H1 (cell line): ENCODE data around the gene BCHE. TPM values are rescaled to one million over a fixed set of nuclear protein-coding genes. Genes with fewer than 3 reads are reported as not detected.

Experiments used
- CTCF ChIA-PET: fragments of 300-600 bp; sonication (Branson Sonifier 250); formaldehyde crosslinking; loops from one replicate; lab custom pipeline; 2021; ENCODE audit not compliant: partially characterized antibody; lab: Charles Lee
- POLR2A ChIA-PET: fragments of 300-600 bp; sonication (Branson Sonifier 250); formaldehyde crosslinking; loops from one replicate; lab custom pipeline; 2021; ENCODE audit warnings: inconsistent platforms; ENCODE audit not compliant: partially characterized antibody; lab: Charles Lee
- DNase-seq, 2 experiments: peaks; one replicate each; pipeline versions ENCODE4 v3.0.0 to v3.0.0-alpha.2; 2010 to 2022; ENCODE audit warnings: low spot score in 2 of 2, low read depth in 1 of 2, mixed read lengths in 1 of 2
- FAIRE-seq: peaks from 2 replicates; lab custom pipeline; 2011; peaks lifted over from hg19 to GRCh38; lab: Jason Lieb, UNC
- H2AFZ ChIP-seq: 2 replicates; pipeline ENCODE4 v1.8.1; 2012; ENCODE audit warnings: low read length, inconsistent platforms
- H2AK5ac ChIP-seq: 2 replicates; pipeline ENCODE4 v1.6.1; 2013; ENCODE audit warnings: low read depth, low read length
- H2BK120ac ChIP-seq: replicated peaks from 2 replicates; pipeline ENCODE3; 2013; ENCODE audit warnings: low read depth, low read length, inconsistent platforms
- H2BK12ac ChIP-seq: 2 replicates; pipeline ENCODE4 v1.6.1; 2013; ENCODE audit warnings: low read depth, low read length
- H2BK15ac ChIP-seq: 2 replicates; pipeline ENCODE4 v1.6.1; 2013; ENCODE audit warnings: low read length
- H2BK20ac ChIP-seq: 2 replicates; pipeline ENCODE4 v1.6.1; 2013; ENCODE audit warnings: low read length
- H2BK5ac ChIP-seq: 2 replicates; pipeline ENCODE4 v1.6.1; 2013; ENCODE audit warnings: low read depth, low read length
- H3K14ac ChIP-seq: 2 replicates; pipeline ENCODE4 v1.6.1; 2013; ENCODE audit warnings: inconsistent platforms; ENCODE audit not compliant: insufficient read length
- H3K18ac ChIP-seq: 2 replicates; pipeline ENCODE4 v1.6.1; 2013; ENCODE audit warnings: low read length; ENCODE audit errors: extremely low read depth
- H3K23ac ChIP-seq: 2 replicates; pipeline ENCODE4 v1.6.1; 2013; ENCODE audit warnings: inconsistent platforms; ENCODE audit not compliant: insufficient read length
- H3K23me2 ChIP-seq: 2 replicates; pipeline ENCODE4 v1.6.1; 2013; ENCODE audit warnings: low read depth, low read length
- H3K27ac ChIP-seq: 2 replicates; pipeline ENCODE4 v1.6.1; 2011; ENCODE audit warnings: low read depth, low read length, inconsistent platforms
- H3K27me3 ChIP-seq, 4 experiments: replicated peaks in 1 of 4; 1 replicate in 1 of 4; 2 replicates in 3 of 4; pipeline versions ENCODE4 v1.6.1 to v1.8.1; 2011 to 2013; ENCODE audit warnings: low read length in 3 of 4, mild to moderate bottlenecking in 3 of 4, inconsistent platforms in 2 of 4, mixed read lengths in 2 of 4, moderate library complexity in 1 of 4; ENCODE audit not compliant: control insufficient read depth in 3 of 4, insufficient read depth in 3 of 4; ENCODE audit errors: extremely low read depth in 1 of 4
- H3K36me3 ChIP-seq, 4 experiments: 2 replicates each; pipeline versions ENCODE4 v1.6.1 to v1.8.1; 2011 to 2013; ENCODE audit warnings: mild to moderate bottlenecking in 4 of 4, low read length in 3 of 4, moderate library complexity in 2 of 4, control low read depth in 1 of 4, inconsistent platforms in 1 of 4; ENCODE audit not compliant: insufficient read depth in 4 of 4, control insufficient read depth in 2 of 4
- H3K4ac ChIP-seq: replicated peaks from 2 replicates; pipeline ENCODE3; 2013; ENCODE audit warnings: low read length, low read depth, mixed read lengths, inconsistent platforms; ENCODE audit not compliant: insufficient read length
- H3K4me1 ChIP-seq, 4 experiments: replicated peaks in 1 of 4; 1 replicate in 1 of 4; 2 replicates in 3 of 4; pipeline versions ENCODE4 v1.6.1 to v1.8.1; 2011 to 2013; ENCODE audit warnings: low read length in 3 of 4, inconsistent platforms in 2 of 4, mixed read lengths in 1 of 4; ENCODE audit not compliant: insufficient read depth in 4 of 4, control insufficient read depth in 3 of 4
- H3K4me2 ChIP-seq, 2 experiments: 2 replicates each; pipeline versions ENCODE4 v1.6.1 to v1.8.1; 2011 to 2013; ENCODE audit warnings: low read depth in 2 of 2, low read length in 2 of 2, control low read depth in 1 of 2, inconsistent platforms in 1 of 2, mild to moderate bottlenecking in 1 of 2; ENCODE audit not compliant: insufficient read depth in 1 of 2
- H3K4me3 ChIP-seq, 4 experiments: fragments of 200-600, 300-600 bp in 1 of 4; sonication (generic), shearing (Covaris generic), sonication (Bioruptor Twin) in 1 of 4; 2 replicates each; pipeline versions ENCODE4 v1.5.1 to v1.8.1; 2011 to 2016; ENCODE audit warnings: low read length in 4 of 4, low read depth in 3 of 4, control low read depth in 2 of 4, inconsistent platforms in 2 of 4, mild to moderate bottlenecking in 2 of 4, mixed read lengths in 1 of 4, moderate library complexity in 1 of 4; ENCODE audit not compliant: insufficient read depth in 2 of 4; ENCODE audit errors: extremely low read depth in 1 of 4
- H3K56ac ChIP-seq: replicated peaks from 2 replicates; pipeline ENCODE3; 2013; ENCODE audit warnings: low read depth, mild to moderate bottlenecking, mixed read lengths, low read length, inconsistent platforms; ENCODE audit not compliant: insufficient read length
- H3K79me1 ChIP-seq: 2 replicates; pipeline ENCODE4 v1.6.1; 2013; ENCODE audit warnings: low read depth, low read length, control low read depth
- H3K79me2 ChIP-seq, 2 experiments: 2 replicates each; pipeline versions ENCODE4 v1.6.1 to v1.8.1; 2012 to 2013; ENCODE audit warnings: low read length in 2 of 2, mild to moderate bottlenecking in 2 of 2, inconsistent platforms in 1 of 2; ENCODE audit not compliant: insufficient read depth in 2 of 2, control insufficient read depth in 1 of 2
- H3K9ac ChIP-seq, 4 experiments: replicated peaks in 1 of 4; 1 replicate in 1 of 4; 2 replicates in 3 of 4; pipeline versions ENCODE4 v1.6.1 to v1.8.1; 2011 to 2013; ENCODE audit warnings: low read depth in 3 of 4, low read length in 3 of 4, control low read depth in 2 of 4, mild to moderate bottlenecking in 2 of 4, moderate library complexity in 2 of 4, inconsistent platforms in 1 of 4; ENCODE audit errors: extremely low read depth in 1 of 4
- H3K9me3 ChIP-seq, 2 experiments: 2 replicates each; pipeline versions ENCODE4 v1.6.1 to v1.8.1; 2012 to 2013; ENCODE audit warnings: mild to moderate bottlenecking in 2 of 2, moderate library complexity in 2 of 2, control low read depth in 1 of 2, inconsistent platforms in 1 of 2, low read depth in 1 of 2, low read length in 1 of 2, mixed read lengths in 1 of 2; ENCODE audit not compliant: insufficient read depth in 2 of 2
- H4K20me1 ChIP-seq, 2 experiments: replicated peaks in 1 of 2; 2 replicates each; pipeline versions ENCODE3 to v1.8.1; 2011 to 2013; ENCODE audit warnings: inconsistent platforms in 2 of 2, low read length in 2 of 2, mild to moderate bottlenecking in 1 of 2; ENCODE audit not compliant: insufficient read depth in 2 of 2, control insufficient read depth in 1 of 2
- H4K5ac ChIP-seq: 2 replicates; pipeline ENCODE4 v1.6.1; 2013; ENCODE audit warnings: low read length, low read depth, mixed read lengths, inconsistent platforms; ENCODE audit not compliant: insufficient read length
- H4K8ac ChIP-seq: 2 replicates; pipeline ENCODE4 v1.8.0; 2013; ENCODE audit warnings: mild to moderate bottlenecking, moderate library complexity, low read length, inconsistent platforms; ENCODE audit not compliant: insufficient read depth; ENCODE audit errors: extremely low read depth
- H4K91ac ChIP-seq: replicated peaks from 2 replicates; pipeline ENCODE3; 2013; ENCODE audit warnings: low read length, mixed read lengths, inconsistent platforms; ENCODE audit not compliant: insufficient read length
- MAFK ChIP-seq: IDR thresholded peaks from 2 replicates; pipeline ENCODE4 v1.6.1; 2012; ENCODE audit warnings: low read depth, mild to moderate bottlenecking, improper control_type of control experiment, low read length
- SP2 ChIP-seq: IDR thresholded peaks from 2 replicates; pipeline ENCODE4 v1.6.1; 2012; ENCODE audit warnings: mild to moderate bottlenecking, low read length, inconsistent platforms
- WGBS, 2 experiments: shearing (Covaris generic) in 1 of 2; methylation state at CpG; one replicate each; pipeline versions ENCODE4 v1.1.6 to v1.1.7; 2013 to 2015; ENCODE audit warnings: low lambda C conversion rate in 2 of 2, mixed read lengths in 2 of 2, inconsistent platforms in 1 of 2, low coverage in 1 of 2, missing lambda C conversion rate in 1 of 2; ENCODE audit not compliant: insufficient replicate concordance in 2 of 2, insufficient coverage in 1 of 2, insufficient read length in 1 of 2; ENCODE audit errors: extremely low coverage in 1 of 2, missing lambda C conversion rate in 1 of 2; 5-methylcytosine and 5-hydroxymethylcytosine counted together
- polyA plus RNA-seq, 7 experiments: library from polyadenylated mRNA; depleted of rRNA in 3 of 7; stranded (reverse) in 5 of 7; unstranded in 2 of 7; fragments of >200 nt in 5 of 7; fragments of 200-250 nt in 2 of 7; gene quantifications; 1 replicate in 5 of 7; 2 replicates in 1 of 7; 4 replicates in 1 of 7; pipeline versions ENCODE4 v1.2.1 to v1.2.3, GENCODE V29; 2011 to 2013; ENCODE audit warnings: missing spikeins in 2 of 7, mixed read lengths in 2 of 7
- total RNA-seq: library from RNA; stranded (reverse); fragmentation: NEBNext Ultra II Directional; extraction: Animal tissue kit (Norgen Biotek cat#: 25700); gene quantifications from 2 replicates; pipeline ENCODE4 v1.2.1, GENCODE V29; 2021

BCHE gene
- total and polyA plus RNA-seq, 2 of the 8 experiments (the other 6 are each of a cell fraction or from before 2014, with no cell fraction given): 0.56 to 1.9 TPM

- 90% methylated on average over 1 of the region's 1 CpG; no CpG with 5 or more reads in 1 of the 2 experiments for WGBS, 2 experiments
- Histone ChIP-seq H2BK5ac (no peak overlapping the region), H3K9me3 (no peaks in the 10 kb centered on the region), H3K23me2 (no peaks in the 10 kb centered on the region), H4K91ac (no peak overlapping the region), H3K27me3 (no peaks in the 10 kb centered on the region), H4K20me1 (no peaks in the 10 kb centered on the region), H4K8ac (no peak overlapping the region), H2BK20ac (no peak overlapping the region), H3K56ac (no peak overlapping the region), H4K5ac (no peak overlapping the region), H3K23ac (no peak overlapping the region), H2AFZ (no peak overlapping the region), H3K27ac (no peak overlapping the region), H3K79me1 (no peaks in the 10 kb centered on the region), H3K4me3 (no peak overlapping the region), H2BK15ac (no peak overlapping the region), H2AK5ac (no peak overlapping the region), H3K4ac (no peak overlapping the region), H3K4me2 (no peak overlapping the region), H2BK12ac (no peak overlapping the region), H3K36me3 (no peaks in the 10 kb centered on the region), H3K79me2 (no peaks in the 10 kb centered on the region), H3K4me1 (no peaks in the 10 kb centered on the region), H3K9ac (no peak overlapping the region), H3K18ac (no peak overlapping the region), H2BK120ac (no peak overlapping the region), H3K14ac (no peak overlapping the region)
- ChIA-PET CTCF (no interaction called here), POLR2A (no interaction called here)
- DNase-seq (no peak), FAIRE-seq (no peak)
- TF ChIP-seq SP2 (no peak), MAFK (no peak)
Measured at GRCh38 chr3:165827883-165828282, 9.3 kb downstream of the BCHE start.
